A549 treated with CORT108297 at 1 μM for 4 hours (cell line): Measurements from ENCODE around the gene C16orf74. TPM values are rescaled to one million over a fixed set of nuclear protein-coding genes. Genes with fewer than 3 reads are reported as not detected.

Experiments used
- total RNA-seq: library from RNA; stranded (reverse); fragments of 200-300 nt; extraction: Qiagen RNA extraction; gene quantifications from 5 replicates; pipeline ENCODE4 v1.2.3, GENCODE V29; 2022

The C16orf74 gene
- 9.4 to 18.3 TPM (median 14.6 TPM) in 5 replicates for total RNA-seq

GRCh38 chr16:85750827-85751697 is at the start of gene C16orf74:
C16orf74 (minus strand) TSS chr16:85751096; CDS start chr16:85735217, 15,879 bp downstream.

GRCh38 chr16:85799497-85800320 is 48.8 kb upstream of the C16orf74 start, which contains the start of the genes COX4I1 and EMC8:
COX4I1 (plus strand) TSS chr16:85799695; CDS start chr16:85801206, 1,511 bp downstream.
EMC8 (minus strand) TSS chr16:85799544; CDS start chr16:85799295, 249 bp downstream.

GRCh38 chr16:85688586-85689284 is 62.2 kb downstream of the C16orf74 start, which contains the start of gene GINS2:
GINS2 (minus strand) TSS chr16:85688954; CDS start chr16:85688898, 56 bp downstream.

Other genes starting within 250 kb of the C16orf74 start
- gene GSE1, start 137.8 kb downstream of the C16orf74 start, total RNA-seq = 18.1 to 24.0 TPM (median 22.4 TPM) in 5 replicates
- 29.5 to 33.4 TPM (median 29.9 TPM) in 5 replicates for gene GINS2, start 62.1 kb downstream of the C16orf74 start, total RNA-seq
- 52.0 to 75.0 TPM (median 71.2 TPM) in 5 replicates for gene EMC8, start 48.4 kb upstream of the C16orf74 start, total RNA-seq
- 776 to 826 TPM (median 799 TPM) in 5 replicates for gene COX4I1, start 48.6 kb upstream of the C16orf74 start, total RNA-seq
- gene IRF8, start 148.1 kb upstream of the C16orf74 start, total RNA-seq = 0.20 to 0.54 TPM (median 0.38 TPM) in 5 replicates